Neural cell (in vitro differentiated cells): ENCODE measurements around the gene NAA35. TPM values are rescaled to one million over a fixed set of nuclear protein-coding genes. Genes with fewer than 3 reads are reported as not detected.

Experiments
- H2AFZ ChIP-seq: fragments of 200-600, 300-800 bp; sonication (generic), shearing (Covaris generic); 2 replicates; pipeline ENCODE4 v1.6.0; 2014; ENCODE audit warnings: low read depth, mild to moderate bottlenecking, antibody characterized with exemption, low read length, moderate library complexity
- H3F3A ChIP-seq: fragments of 200-600 bp; shearing (Covaris generic); 2 replicates; pipeline ENCODE4 v1.6.1; 2016; ENCODE audit warnings: mild to moderate bottlenecking, moderate library complexity, mixed read lengths, antibody characterized with exemption, low read length; ENCODE audit not compliant: insufficient read depth, poor library complexity, severe bottlenecking
- H3K27ac ChIP-seq: fragments of 200-600, 300-800 bp; sonication (generic), shearing (Covaris generic); 2 replicates; pipeline ENCODE4 v1.5.1; 2014; ENCODE audit warnings: mild to moderate bottlenecking, low read length, moderate library complexity
- H3K27me3 ChIP-seq: fragments of 300-800, 200-600 bp; sonication (generic), shearing (Covaris generic); 2 replicates; pipeline ENCODE4 v1.6.0; 2014; ENCODE audit warnings: mild to moderate bottlenecking, low read depth, low read length, moderate library complexity; ENCODE audit not compliant: insufficient read depth
- H3K36me3 ChIP-seq: fragments of 300-800, 200-600 bp; sonication (generic), shearing (Covaris generic); 2 replicates; pipeline ENCODE4 v1.5.1; 2014; ENCODE audit warnings: mild to moderate bottlenecking, antibody characterized with exemption, low read length, moderate library complexity; ENCODE audit not compliant: insufficient read depth
- H3K4me2 ChIP-seq: fragments of 300-800, 200-600 bp; sonication (generic), shearing (Covaris generic); 2 replicates; pipeline ENCODE4 v1.6.0; 2014; ENCODE audit warnings: mild to moderate bottlenecking, low read length
- H3K4me3 ChIP-seq: fragments of 300-800, 200-600 bp; sonication (generic), shearing (Covaris generic); 2 replicates; pipeline ENCODE4 v1.5.1; 2014; ENCODE audit warnings: mild to moderate bottlenecking, low read length, moderate library complexity
- H3K79me2 ChIP-seq: fragments of 200-600 bp; shearing (Covaris generic); replicated peaks from 2 replicates; pipeline ENCODE4 v1.6.0; 2014; ENCODE audit warnings: mild to moderate bottlenecking, low read length, moderate library complexity; ENCODE audit not compliant: insufficient read depth
- H3K9ac ChIP-seq: fragments of 300-800, 200-600 bp; sonication (generic), shearing (Covaris generic); 2 replicates; pipeline ENCODE4 v1.6.1; 2016; ENCODE audit warnings: mild to moderate bottlenecking, low read length, mixed read lengths
- H3K9me2 ChIP-seq: fragments of 200-600 bp; shearing (Covaris generic); 2 replicates; pipeline ENCODE4 v1.6.1; 2016; ENCODE audit warnings: mild to moderate bottlenecking, low read length, mixed read lengths; ENCODE audit not compliant: insufficient read depth
- H3K9me3 ChIP-seq: fragments of 200-600, 300-800 bp; sonication (generic), shearing (Covaris generic); 2 replicates; pipeline ENCODE4 v1.6.1; 2016; ENCODE audit warnings: mild to moderate bottlenecking, mixed run types, low read length, moderate library complexity, mixed read lengths
- H4K20me1 ChIP-seq: fragments of 200-600 bp; shearing (Covaris generic); 2 replicates; pipeline ENCODE4 v1.6.1; 2016; ENCODE audit warnings: mild to moderate bottlenecking, mixed run types; ENCODE audit not compliant: insufficient read depth
- EP300 ChIP-seq: fragments of 450-650 bp; conservative IDR thresholded peaks from 2 replicates; pipeline ENCODE4 v1.6.1; 2014; ENCODE audit warnings: antibody characterized with exemption, mild to moderate bottlenecking, moderate library complexity; ENCODE audit not compliant: poor library complexity, severe bottlenecking
- EZH2 ChIP-seq: fragments of 200-600, 300-800 bp; shearing (Covaris generic), sonication (generic); IDR thresholded peaks from 2 replicates; pipeline ENCODE4 v1.6.1; 2014; ENCODE audit warnings: antibody characterized with exemption, low read length, borderline replicate concordance, mild to moderate bottlenecking; ENCODE audit not compliant: insufficient read depth, poor library complexity, severe bottlenecking
- MXI1 ChIP-seq: fragments of 450-650 bp; conservative IDR thresholded peaks from 2 replicates; pipeline ENCODE4 v1.6.1; 2014; ENCODE audit warnings: antibody characterized with exemption, mild to moderate bottlenecking; ENCODE audit not compliant: poor library complexity, severe bottlenecking
- POLR2AphosphoS5 ChIP-seq: IDR thresholded peaks from 2 replicates; pipeline ENCODE4 v1.6.1; 2012
- RAD21 ChIP-seq: fragments of 450-650 bp; conservative IDR thresholded peaks from 2 replicates; pipeline ENCODE4 v1.6.1; 2014; ENCODE audit warnings: antibody characterized with exemption, mild to moderate bottlenecking, moderate library complexity
- SMC3 ChIP-seq: fragments of 450-650 bp; conservative IDR thresholded peaks from 2 replicates; pipeline ENCODE4 v1.6.1; 2014; ENCODE audit warnings: antibody characterized with exemption, mild to moderate bottlenecking, moderate library complexity; ENCODE audit not compliant: poor library complexity
- TAF1 ChIP-seq: IDR thresholded peaks from 2 replicates; pipeline ENCODE4 v1.6.1; 2012; ENCODE audit warnings: low read depth
- polyA plus RNA-seq: library from polyadenylated mRNA; depleted of rRNA; stranded (reverse); fragments of >200 nt; gene quantifications from 2 replicates; pipeline ENCODE4 v1.2.3, GENCODE V29; 2014
- TF ChIP-seq, protein P1 (sequence below): IDR thresholded peaks from 2 replicates; pipeline ENCODE4 v1.6.1; 2012; ENCODE audit warnings: borderline replicate concordance
- TF ChIP-seq, protein P2 (sequence below): fragments of 450-650 bp; IDR thresholded peaks from 2 replicates; pipeline ENCODE4 v1.5.1; 2014; ENCODE audit warnings: antibody characterized with exemption, mild to moderate bottlenecking, moderate library complexity; ENCODE audit not compliant: poor library complexity, severe bottlenecking

Gene NAA35
- polyA plus RNA-seq, 1 donor from 2014 or later, result 26.0 TPM

DNA sequence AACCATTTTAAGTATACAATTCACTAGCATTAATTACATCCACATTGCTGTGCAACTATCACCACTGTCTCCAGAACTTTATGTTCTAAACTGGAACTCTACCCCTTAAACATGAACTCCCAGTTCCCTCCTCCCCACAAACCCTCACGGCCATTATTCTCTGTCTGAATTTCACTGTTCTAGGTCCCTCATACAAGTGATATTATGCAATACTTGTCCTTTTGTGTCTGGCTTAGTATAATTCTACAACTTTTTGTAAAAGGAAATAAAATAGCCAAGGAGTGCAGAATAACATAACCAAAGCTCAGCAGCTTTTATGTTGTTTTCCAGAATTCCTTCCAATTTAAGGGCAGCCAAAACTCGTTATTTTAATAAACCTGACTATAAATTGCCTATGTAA, 53.2 kb downstream of the NAA35 start:
- Histone ChIP-seq H3K27ac (no peak overlapping the region), H3K27me3 (no peaks in the 10 kb centered on the region), H3K9ac (no peak overlapping the region), H3K79me2 (no peaks in the 10 kb centered on the region), H3F3A (no peaks in the 10 kb centered on the region), H3K4me3 (no peak overlapping the region), H3K36me3 (no peaks in the 10 kb centered on the region), H3K9me3 (no peaks in the 10 kb centered on the region), H4K20me1 (no peaks in the 10 kb centered on the region), H2AFZ (no peak overlapping the region), H3K4me2 (no peak overlapping the region), H3K9me2 (no peaks in the 10 kb centered on the region)
- TF ChIP-seq POLR2AphosphoS5 (no peak), RAD21 (no peak), EZH2 (no peak), EP300 (no peak), TAF1 (no peak), MXI1 (no peak), SMC3 (no peak)
- TF ChIP-seq, protein P1, sequence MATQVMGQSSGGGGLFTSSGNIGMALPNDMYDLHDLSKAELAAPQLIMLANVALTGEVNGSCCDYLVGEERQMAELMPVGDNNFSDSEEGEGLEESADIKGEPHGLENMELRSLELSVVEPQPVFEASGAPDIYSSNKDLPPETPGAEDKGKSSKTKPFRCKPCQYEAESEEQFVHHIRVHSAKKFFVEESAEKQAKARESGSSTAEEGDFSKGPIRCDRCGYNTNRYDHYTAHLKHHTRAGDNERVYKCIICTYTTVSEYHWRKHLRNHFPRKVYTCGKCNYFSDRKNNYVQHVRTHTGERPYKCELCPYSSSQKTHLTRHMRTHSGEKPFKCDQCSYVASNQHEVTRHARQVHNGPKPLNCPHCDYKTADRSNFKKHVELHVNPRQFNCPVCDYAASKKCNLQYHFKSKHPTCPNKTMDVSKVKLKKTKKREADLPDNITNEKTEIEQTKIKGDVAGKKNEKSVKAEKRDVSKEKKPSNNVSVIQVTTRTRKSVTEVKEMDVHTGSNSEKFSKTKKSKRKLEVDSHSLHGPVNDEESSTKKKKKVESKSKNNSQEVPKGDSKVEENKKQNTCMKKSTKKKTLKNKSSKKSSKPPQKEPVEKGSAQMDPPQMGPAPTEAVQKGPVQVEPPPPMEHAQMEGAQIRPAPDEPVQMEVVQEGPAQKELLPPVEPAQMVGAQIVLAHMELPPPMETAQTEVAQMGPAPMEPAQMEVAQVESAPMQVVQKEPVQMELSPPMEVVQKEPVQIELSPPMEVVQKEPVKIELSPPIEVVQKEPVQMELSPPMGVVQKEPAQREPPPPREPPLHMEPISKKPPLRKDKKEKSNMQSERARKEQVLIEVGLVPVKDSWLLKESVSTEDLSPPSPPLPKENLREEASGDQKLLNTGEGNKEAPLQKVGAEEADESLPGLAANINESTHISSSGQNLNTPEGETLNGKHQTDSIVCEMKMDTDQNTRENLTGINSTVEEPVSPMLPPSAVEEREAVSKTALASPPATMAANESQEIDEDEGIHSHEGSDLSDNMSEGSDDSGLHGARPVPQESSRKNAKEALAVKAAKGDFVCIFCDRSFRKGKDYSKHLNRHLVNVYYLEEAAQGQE, result no peak
- TF ChIP-seq, protein P2, sequence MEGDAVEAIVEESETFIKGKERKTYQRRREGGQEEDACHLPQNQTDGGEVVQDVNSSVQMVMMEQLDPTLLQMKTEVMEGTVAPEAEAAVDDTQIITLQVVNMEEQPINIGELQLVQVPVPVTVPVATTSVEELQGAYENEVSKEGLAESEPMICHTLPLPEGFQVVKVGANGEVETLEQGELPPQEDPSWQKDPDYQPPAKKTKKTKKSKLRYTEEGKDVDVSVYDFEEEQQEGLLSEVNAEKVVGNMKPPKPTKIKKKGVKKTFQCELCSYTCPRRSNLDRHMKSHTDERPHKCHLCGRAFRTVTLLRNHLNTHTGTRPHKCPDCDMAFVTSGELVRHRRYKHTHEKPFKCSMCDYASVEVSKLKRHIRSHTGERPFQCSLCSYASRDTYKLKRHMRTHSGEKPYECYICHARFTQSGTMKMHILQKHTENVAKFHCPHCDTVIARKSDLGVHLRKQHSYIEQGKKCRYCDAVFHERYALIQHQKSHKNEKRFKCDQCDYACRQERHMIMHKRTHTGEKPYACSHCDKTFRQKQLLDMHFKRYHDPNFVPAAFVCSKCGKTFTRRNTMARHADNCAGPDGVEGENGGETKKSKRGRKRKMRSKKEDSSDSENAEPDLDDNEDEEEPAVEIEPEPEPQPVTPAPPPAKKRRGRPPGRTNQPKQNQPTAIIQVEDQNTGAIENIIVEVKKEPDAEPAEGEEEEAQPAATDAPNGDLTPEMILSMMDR, result no peak

DNA sequence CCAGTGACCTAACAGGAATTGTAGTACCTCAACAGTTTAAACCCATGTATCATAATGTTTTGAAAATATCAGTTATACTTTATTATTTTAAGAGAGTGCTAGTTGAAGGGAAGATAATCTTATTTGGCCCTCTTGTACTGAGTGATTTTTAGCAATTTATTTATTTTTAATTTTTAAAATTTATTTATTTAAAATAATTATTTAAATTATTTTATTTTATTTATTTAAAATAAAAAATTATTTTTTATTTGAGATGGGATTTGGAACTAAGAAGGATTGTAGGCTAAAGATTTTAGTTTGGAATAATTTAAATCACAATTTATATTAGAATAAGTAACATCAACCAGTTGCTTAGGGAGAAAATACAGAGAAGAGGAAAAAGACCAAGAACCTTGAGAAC, 54.2 kb downstream of the NAA35 start:
- Histone ChIP-seq H3K9me2 (no peaks in the 10 kb centered on the region), H3K36me3 (no peaks in the 10 kb centered on the region), H3K9me3 (no peaks in the 10 kb centered on the region), H3K27me3 (no peaks in the 10 kb centered on the region), H4K20me1 (no peaks in the 10 kb centered on the region), H3K4me2 (no peak overlapping the region), H3K79me2 (no peaks in the 10 kb centered on the region), H3F3A (no peaks in the 10 kb centered on the region), H3K27ac (no peak overlapping the region), H3K4me3 (no peak overlapping the region), H2AFZ (no peak overlapping the region), H3K9ac (no peak overlapping the region)
- TF ChIP-seq MXI1 (no peak), TAF1 (no peak), EZH2 (no peak), EP300 (no peak), RAD21 (no peak), POLR2AphosphoS5 (no peak), SMC3 (no peak)
- TF ChIP-seq, protein P2, result no peak
- TF ChIP-seq, protein P1, result no peak
